MM.1S (cell line): Measurements from ENCODE around the gene SDE2.

Source experiments
- EZH2 ChIP-seq: fragments of 300-600 bp; sonication (generic); optimal IDR thresholded peaks from 2 replicates; pipeline ENCODE3; 2017; ENCODE audit warnings: low read depth, mild to moderate bottlenecking, antibody characterized with exemption, low read length, mixed read lengths
- EZH2phosphoT487 ChIP-seq: fragments of 300-600 bp; sonication (generic); IDR thresholded peaks from 2 replicates; pipeline ENCODE4 v1.6.1; 2018; ENCODE audit warnings: antibody characterized with exemption, low read length
- TF ChIP-seq, protein P1 (sequence below): fragments of 300-600 bp; sonication (generic); IDR thresholded peaks from 2 replicates; pipeline ENCODE4 v1.5.1; 2016; ENCODE audit warnings: antibody characterized with exemption, low read length, mixed read lengths

DNA sequence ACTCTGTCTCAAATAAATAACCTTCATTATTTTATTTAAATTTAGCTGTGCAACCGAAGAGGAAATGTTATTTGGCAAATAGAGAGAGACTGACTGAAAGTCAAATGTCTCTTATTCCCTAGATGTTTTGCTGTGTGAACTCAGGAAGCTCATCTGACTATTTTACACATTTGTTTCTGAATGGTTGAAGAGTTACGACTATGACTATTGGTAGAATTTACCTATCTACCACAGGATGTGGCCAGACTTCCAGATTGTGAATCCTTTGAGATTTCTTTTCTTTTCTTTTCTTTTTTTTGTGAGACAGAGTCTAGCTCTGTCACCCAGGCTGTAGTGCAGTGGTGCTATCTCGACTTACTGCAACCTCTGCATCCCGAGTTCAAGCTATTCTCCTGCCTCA lies 5.3 kb upstream of the SDE2 start:
- TF ChIP-seq, protein P1, sequence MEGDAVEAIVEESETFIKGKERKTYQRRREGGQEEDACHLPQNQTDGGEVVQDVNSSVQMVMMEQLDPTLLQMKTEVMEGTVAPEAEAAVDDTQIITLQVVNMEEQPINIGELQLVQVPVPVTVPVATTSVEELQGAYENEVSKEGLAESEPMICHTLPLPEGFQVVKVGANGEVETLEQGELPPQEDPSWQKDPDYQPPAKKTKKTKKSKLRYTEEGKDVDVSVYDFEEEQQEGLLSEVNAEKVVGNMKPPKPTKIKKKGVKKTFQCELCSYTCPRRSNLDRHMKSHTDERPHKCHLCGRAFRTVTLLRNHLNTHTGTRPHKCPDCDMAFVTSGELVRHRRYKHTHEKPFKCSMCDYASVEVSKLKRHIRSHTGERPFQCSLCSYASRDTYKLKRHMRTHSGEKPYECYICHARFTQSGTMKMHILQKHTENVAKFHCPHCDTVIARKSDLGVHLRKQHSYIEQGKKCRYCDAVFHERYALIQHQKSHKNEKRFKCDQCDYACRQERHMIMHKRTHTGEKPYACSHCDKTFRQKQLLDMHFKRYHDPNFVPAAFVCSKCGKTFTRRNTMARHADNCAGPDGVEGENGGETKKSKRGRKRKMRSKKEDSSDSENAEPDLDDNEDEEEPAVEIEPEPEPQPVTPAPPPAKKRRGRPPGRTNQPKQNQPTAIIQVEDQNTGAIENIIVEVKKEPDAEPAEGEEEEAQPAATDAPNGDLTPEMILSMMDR = no peak
- TF ChIP-seq EZH2 (no peak), EZH2phosphoT487 (no peak)
